ENCODE results near the gene AP3B1. TPM values are rescaled to one million over a fixed set of nuclear protein-coding genes. Genes with fewer than 3 reads are reported as not detected.

Gene AP3B1
- total RNA-seq, 2 donors from 2014 or later, result 46.1 to 46.5 TPM

GRCh38 chr5:78151594-78152271, 142.8 kb downstream of the AP3B1 start:
- peaks cover 0 to 4% of the 10 kb centered on the region in 2 donors for H3K9me3 Mint-ChIP-seq
- peaks cover 26 to 35% of the 10 kb centered on the region in 2 donors for H3K36me3 Mint-ChIP-seq
- H3K27ac Mint-ChIP-seq, result no peak overlapping the region
- DNase-seq (ENCODE audit: low spot score in 2 of 2) (no peak), ATAC-seq (no peak)

GRCh38 chr5:78137290-78137689, 157.2 kb downstream of the AP3B1 start:
- Mint-ChIP-seq H3K27ac (no peak overlapping the region), H3K9me3 (no peaks in the 10 kb centered on the region), H3K36me3 (peaks cover 6 to 21% of the 10 kb centered on the region in 2 donors)
- ATAC-seq (no peak), DNase-seq (ENCODE audit: low spot score in 2 of 2) (no peak)

- no peak for DNase-seq (ENCODE audit: low spot score in 2 of 2)
- Mint-ChIP-seq H3K36me3 (peaks cover 6% of the 10 kb centered on the region in 2 donors), H3K27ac (no peak overlapping the region), H3K9me3 (no peaks in the 10 kb centered on the region)
- no peak for ATAC-seq
Observed at GRCh38 chr5:78133423-78133822, 161.1 kb downstream of the AP3B1 start.

- no peak for ATAC-seq
- no peaks in the 10 kb centered on the region for H3K9me3 Mint-ChIP-seq
- H3K27ac Mint-ChIP-seq, result no peak overlapping the region
- H3K36me3 Mint-ChIP-seq, result peaks cover 5% of the 10 kb centered on the region in 2 donors
- no peak for DNase-seq (ENCODE audit: low spot score in 2 of 2)
Observed at GRCh38 chr5:78132507-78132906, 162.0 kb downstream of the AP3B1 start.

- Mint-ChIP-seq H3K27ac (no peak overlapping the region), H3K9me3 (no peaks in the 10 kb centered on the region), H3K36me3 (peaks cover 6% of the 10 kb centered on the region in 2 donors)
- no peak for DNase-seq (ENCODE audit: low spot score in 2 of 2)
- no peak for ATAC-seq
Observed at GRCh38 chr5:78129597-78129996, 164.9 kb downstream of the AP3B1 start.

- DNase-seq (ENCODE audit: low spot score in 2 of 2), result no peak
- ATAC-seq, result no peak
- H3K36me3 Mint-ChIP-seq, result peaks cover 6% of the 10 kb centered on the region in 2 donors
Observed at GRCh38 chr5:78127875-78128274, 166.6 kb downstream of the AP3B1 start.

GRCh38 chr5:78126536-78126935, 168.0 kb downstream of the AP3B1 start:
- DNase-seq (ENCODE audit: low spot score in 2 of 2), result no peak
- H3K36me3 Mint-ChIP-seq, result peaks cover 6% of the 10 kb centered on the region in 2 donors
- H3K9me3 Mint-ChIP-seq, result no peaks in the 10 kb centered on the region
- no peak for ATAC-seq
- no peak overlapping the region for H3K27ac Mint-ChIP-seq

More at GRCh38 chr5:78127875-78128274, 166.6 kb downstream of the AP3B1 start:
- H3K27ac Mint-ChIP-seq, result no peak overlapping the region
- no peaks in the 10 kb centered on the region for H3K9me3 Mint-ChIP-seq

- peaks cover 19 to 22% of the 10 kb centered on the region in 2 donors for H3K36me3 Mint-ChIP-seq
- ATAC-seq, result no peak
- H3K27ac Mint-ChIP-seq, result no peak overlapping the region
- peaks cover 0 to 5% of the 10 kb centered on the region in 2 donors for H3K9me3 Mint-ChIP-seq
- DNase-seq (ENCODE audit: low spot score in 2 of 2), result no peak
Observed at GRCh38 chr5:78116167-78116566, 178.3 kb downstream of the AP3B1 start.

GRCh38 chr5:78113689-78114264, 180.7 kb downstream of the AP3B1 start:
- DNase-seq (ENCODE audit: low spot score in 2 of 2), result no peak
- H3K9me3 Mint-ChIP-seq, result no peaks in the 10 kb centered on the region
- ATAC-seq, result no peak
- peaks cover 9 to 12% of the 10 kb centered on the region in 2 donors for H3K36me3 Mint-ChIP-seq
- H3K27ac Mint-ChIP-seq, result peak overlapping the region in 1 of 2 donors; percentile 2

GRCh38 chr5:78112931-78113330, 181.6 kb downstream of the AP3B1 start:
- Mint-ChIP-seq H3K9me3 (no peaks in the 10 kb centered on the region), H3K27ac (no peak overlapping the region), H3K36me3 (peaks cover 5 to 6% of the 10 kb centered on the region in 2 donors)
- DNase-seq (ENCODE audit: low spot score in 2 of 2) (no peak), ATAC-seq (no peak)

- Mint-ChIP-seq H3K36me3 (peaks cover 18 to 19% of the 10 kb centered on the region in 2 donors), H3K27ac (no peak overlapping the region), H3K9me3 (no peaks in the 10 kb centered on the region)
Observed at GRCh38 chr5:78109891-78110324, 184.6 kb downstream of the AP3B1 start.

GRCh38 chr5:78108564-78108963, 185.9 kb downstream of the AP3B1 start:
- DNase-seq (ENCODE audit: low spot score in 2 of 2) (no peak), ATAC-seq (no peak)
- Mint-ChIP-seq H3K36me3 (peaks cover 14% of the 10 kb centered on the region in 2 donors), H3K9me3 (no peaks in the 10 kb centered on the region), H3K27ac (no peak overlapping the region)

More at GRCh38 chr5:78109891-78110324, 184.6 kb downstream of the AP3B1 start:
- no peak for ATAC-seq
- no peak for DNase-seq (ENCODE audit: low spot score in 2 of 2)

GRCh38 chr5:78103232-78103918, 191.1 kb downstream of the AP3B1 start:
- Mint-ChIP-seq H3K9me3 (no peaks in the 10 kb centered on the region), H3K36me3 (peaks cover 26 to 29% of the 10 kb centered on the region in 2 donors), H3K27ac (no peak overlapping the region)
- DNase-seq (ENCODE audit: low spot score in 2 of 2) (no peak), ATAC-seq (no peak)

- Mint-ChIP-seq H3K36me3 (peaks cover 26 to 28% of the 10 kb centered on the region in 2 donors), H3K9me3 (no peaks in the 10 kb centered on the region), H3K27ac (peak overlapping the region in 1 of 2 donors; percentile 45)
- ATAC-seq (no peak), DNase-seq (ENCODE audit: low spot score in 2 of 2) (no peak)
Observed at GRCh38 chr5:78102500-78102899, 192.0 kb downstream of the AP3B1 start.

- DNase-seq (ENCODE audit: low spot score in 2 of 2) (no peak), ATAC-seq (no peak)
- Mint-ChIP-seq H3K9me3 (no peaks in the 10 kb centered on the region), H3K36me3 (peaks cover 15 to 32% of the 10 kb centered on the region in 2 donors), H3K27ac (no peak overlapping the region)
Observed at GRCh38 chr5:78095125-78095524, 199.4 kb downstream of the AP3B1 start.

GRCh38 chr5:78090002-78090401, 204.5 kb downstream of the AP3B1 start:
- no peak for ATAC-seq
- H3K9me3 Mint-ChIP-seq, result no peaks in the 10 kb centered on the region
- H3K27ac Mint-ChIP-seq, result no peak overlapping the region
- no peak for DNase-seq (ENCODE audit: low spot score in 2 of 2)
- peaks cover 0 to 28% of the 10 kb centered on the region in 2 donors for H3K36me3 Mint-ChIP-seq

GRCh38 chr5:78078858-78079257, 215.6 kb downstream of the AP3B1 start:
- ATAC-seq, result no peak
- Mint-ChIP-seq H3K27ac (no peak overlapping the region), H3K36me3 (peaks cover 6 to 20% of the 10 kb centered on the region in 2 donors), H3K9me3 (no peaks in the 10 kb centered on the region)
- DNase-seq (ENCODE audit: low spot score in 2 of 2), result no peak

All from activated naive CD4-positive, alpha-beta T cell treated with anti-CD3 and anti-CD28 coated beads, Interleukin-2, amount 50 U/mL, for 72 hours (primary cell).